Osteoblast (primary cell): ENCODE measurements around the gene C14orf119. TPM values are rescaled to one million over a fixed set of nuclear protein-coding genes. Genes with fewer than 3 reads are reported as not detected.

Source experiments
- DNase-seq: peaks from one replicate; pipeline ENCODE4 v3.0.0; 2011; ENCODE audit warnings: low spot score, mixed read lengths; ENCODE audit not compliant: insufficient read length; ENCODE audit errors: missing footprints
- H2AFZ ChIP-seq: 2 replicates; pipeline ENCODE4 v1.6.0; 2011; ENCODE audit warnings: mild to moderate bottlenecking, low read length
- H3K27ac ChIP-seq: 2 replicates; pipeline ENCODE4 v1.5.1; 2011; ENCODE audit warnings: mild to moderate bottlenecking, low read depth, low read length, moderate library complexity
- H3K27me3 ChIP-seq: 2 replicates; pipeline ENCODE4 v1.6.0; 2012; ENCODE audit warnings: mild to moderate bottlenecking, control low read depth, inconsistent platforms, low read length, moderate library complexity; ENCODE audit not compliant: insufficient read depth
- H3K36me3 ChIP-seq: 2 replicates; pipeline ENCODE4 v1.5.1; 2011; ENCODE audit warnings: mild to moderate bottlenecking, low read length, control low read depth, moderate library complexity; ENCODE audit not compliant: insufficient read depth
- H3K4me1 ChIP-seq: 2 replicates; pipeline ENCODE4 v1.5.1; 2011; ENCODE audit warnings: mild to moderate bottlenecking, low read length, control low read depth, moderate library complexity; ENCODE audit not compliant: insufficient read depth
- H3K4me2 ChIP-seq: 2 replicates; pipeline ENCODE4 v1.6.0; 2011; ENCODE audit warnings: mild to moderate bottlenecking, low read length; ENCODE audit not compliant: insufficient read depth
- H3K4me3 ChIP-seq: fragments of 200-600 bp; sonication (generic); 3 replicates; pipeline ENCODE4 v1.5.1; 2012; ENCODE audit warnings: mild to moderate bottlenecking, low read length, inconsistent platforms; ENCODE audit not compliant: insufficient read depth
- H3K79me2 ChIP-seq: 2 replicates; pipeline ENCODE4 v1.6.0; 2012; ENCODE audit warnings: mild to moderate bottlenecking, low read length, control low read depth, inconsistent platforms; ENCODE audit not compliant: insufficient read depth
- H3K9me3 ChIP-seq: 2 replicates; pipeline ENCODE4 v1.5.1; 2011; ENCODE audit warnings: low read depth, low read length, control low read depth
- H4K20me1 ChIP-seq: 2 replicates; pipeline ENCODE4 v1.6.0; 2012; ENCODE audit warnings: mild to moderate bottlenecking, low read length, control low read depth; ENCODE audit not compliant: insufficient read depth
- total RNA-seq: library from RNA; depleted of rRNA; stranded (reverse); fragments of >200 nt; gene quantifications from 2 replicates; pipeline ENCODE4 v1.2.3, GENCODE V29; 2012
- TF ChIP-seq, protein P1 (sequence below): IDR thresholded peaks from 2 replicates; pipeline ENCODE4 v1.5.1; 2011; ENCODE audit warnings: mild to moderate bottlenecking, low read depth, low read length, moderate library complexity; ENCODE audit errors: extremely low read depth

C14orf119 gene
- total RNA-seq, 1 donor: 43.1 TPM

DNA sequence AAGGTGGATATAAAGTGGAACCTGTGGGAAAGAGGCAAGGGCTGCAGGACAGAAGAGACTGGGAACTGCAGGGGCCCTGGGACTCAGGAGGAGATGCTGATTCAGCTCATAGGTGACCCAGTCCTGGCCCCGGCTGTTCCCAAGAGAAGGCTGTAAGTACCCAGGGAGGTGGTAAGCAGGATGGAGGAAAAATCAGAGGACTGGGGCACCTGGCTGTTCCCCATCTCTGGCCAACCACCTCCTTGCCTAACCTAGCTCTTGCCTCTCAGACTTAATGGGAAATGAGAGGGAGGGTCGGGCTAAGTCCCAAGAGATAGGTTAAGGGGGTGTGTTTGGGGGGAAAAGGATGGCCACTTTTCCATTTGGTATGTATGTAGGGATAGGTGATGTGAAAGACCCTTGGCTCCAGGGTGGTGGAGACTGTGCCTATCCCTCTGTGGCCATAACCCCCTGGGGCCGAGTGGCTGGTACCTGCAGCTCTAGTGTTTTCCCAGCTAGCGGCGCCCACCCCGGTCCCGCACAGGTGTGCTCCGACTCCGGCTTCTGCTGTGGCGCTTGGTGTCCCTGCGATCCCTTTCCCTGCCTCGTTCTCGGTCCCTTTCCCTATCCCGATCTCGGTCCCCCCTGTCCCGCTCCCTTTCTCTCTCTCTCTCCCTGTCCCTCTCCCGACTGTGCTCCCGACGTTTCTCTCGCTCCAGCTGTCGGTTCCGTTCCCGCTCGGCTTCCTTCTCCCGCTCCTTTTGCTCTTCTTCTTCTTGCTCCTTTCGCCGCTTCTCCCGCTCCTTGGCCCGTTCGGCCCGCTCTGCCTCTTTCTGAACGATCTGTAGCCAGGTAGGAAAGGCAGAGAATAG is 36.4 kb upstream of the C14orf119 start:
- TF ChIP-seq, protein P1, sequence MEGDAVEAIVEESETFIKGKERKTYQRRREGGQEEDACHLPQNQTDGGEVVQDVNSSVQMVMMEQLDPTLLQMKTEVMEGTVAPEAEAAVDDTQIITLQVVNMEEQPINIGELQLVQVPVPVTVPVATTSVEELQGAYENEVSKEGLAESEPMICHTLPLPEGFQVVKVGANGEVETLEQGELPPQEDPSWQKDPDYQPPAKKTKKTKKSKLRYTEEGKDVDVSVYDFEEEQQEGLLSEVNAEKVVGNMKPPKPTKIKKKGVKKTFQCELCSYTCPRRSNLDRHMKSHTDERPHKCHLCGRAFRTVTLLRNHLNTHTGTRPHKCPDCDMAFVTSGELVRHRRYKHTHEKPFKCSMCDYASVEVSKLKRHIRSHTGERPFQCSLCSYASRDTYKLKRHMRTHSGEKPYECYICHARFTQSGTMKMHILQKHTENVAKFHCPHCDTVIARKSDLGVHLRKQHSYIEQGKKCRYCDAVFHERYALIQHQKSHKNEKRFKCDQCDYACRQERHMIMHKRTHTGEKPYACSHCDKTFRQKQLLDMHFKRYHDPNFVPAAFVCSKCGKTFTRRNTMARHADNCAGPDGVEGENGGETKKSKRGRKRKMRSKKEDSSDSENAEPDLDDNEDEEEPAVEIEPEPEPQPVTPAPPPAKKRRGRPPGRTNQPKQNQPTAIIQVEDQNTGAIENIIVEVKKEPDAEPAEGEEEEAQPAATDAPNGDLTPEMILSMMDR: no peak
- Histone ChIP-seq H2AFZ (no peak overlapping the region), H4K20me1 (peaks cover 26% of the 10 kb centered on the region), H3K27me3 (no peaks in the 10 kb centered on the region), H3K9me3 (no peaks in the 10 kb centered on the region), H3K27ac (no peak overlapping the region), H3K4me1 (peaks cover 29% of the 10 kb centered on the region), H3K36me3 (peaks cover 47% of the 10 kb centered on the region), H3K4me2 (no peak overlapping the region), H3K4me3 (no peak overlapping the region), H3K79me2 (peaks cover 13% of the 10 kb centered on the region)
- peak; percentile 82 for DNase-seq

DNA sequence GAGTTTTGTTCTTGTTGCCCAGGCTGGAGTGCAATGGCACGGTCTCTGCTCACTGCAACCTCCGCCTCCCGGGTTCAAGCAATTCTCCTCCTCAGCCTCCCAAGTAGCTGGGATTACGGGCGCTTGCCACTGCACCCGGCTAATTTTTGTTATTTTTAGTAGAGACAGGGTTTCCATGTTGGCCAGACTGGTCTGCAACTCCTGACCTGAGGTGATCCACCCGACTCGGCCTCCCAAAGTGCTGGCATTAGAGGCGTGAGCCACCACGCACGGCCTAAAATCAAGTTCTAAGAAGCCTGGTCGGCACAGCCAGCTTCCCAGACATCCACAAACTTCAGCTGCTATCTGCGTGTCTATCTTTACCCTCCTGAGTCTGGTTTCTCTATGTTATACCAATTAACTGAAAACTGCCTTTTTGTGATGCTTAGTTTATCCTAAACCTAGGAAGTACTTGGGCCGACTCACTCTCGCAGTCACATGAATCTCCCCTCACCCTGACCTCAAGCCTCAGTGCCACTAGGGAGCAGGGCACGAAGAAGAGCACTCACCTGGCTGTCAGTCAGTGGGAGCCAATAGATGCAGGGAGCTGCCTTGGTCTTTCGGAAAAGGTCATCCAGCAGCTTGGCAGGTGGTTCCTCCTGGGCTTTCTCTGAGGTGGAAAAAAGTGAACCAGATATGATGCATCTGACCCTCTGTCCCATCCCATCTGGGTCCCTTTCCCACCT is 34.6 kb upstream of the C14orf119 start:
- no peaks in the 10 kb centered on the region for H3K27me3 ChIP-seq
- no peaks in the 10 kb centered on the region for H3K9me3 ChIP-seq
- no peak overlapping the region for H3K27ac ChIP-seq
- H3K4me1 ChIP-seq: peaks cover 29% of the 10 kb centered on the region
- H3K36me3 ChIP-seq: peaks cover 63% of the 10 kb centered on the region
- TF ChIP-seq, protein P1: no peak
- peaks cover 28% of the 10 kb centered on the region for H4K20me1 ChIP-seq
- H3K4me3 ChIP-seq: no peak overlapping the region
- H3K79me2 ChIP-seq: peaks cover 26% of the 10 kb centered on the region
- H3K4me2 ChIP-seq: no peak overlapping the region
- peak; percentile 46 for DNase-seq
- no peak overlapping the region for H2AFZ ChIP-seq

DNA sequence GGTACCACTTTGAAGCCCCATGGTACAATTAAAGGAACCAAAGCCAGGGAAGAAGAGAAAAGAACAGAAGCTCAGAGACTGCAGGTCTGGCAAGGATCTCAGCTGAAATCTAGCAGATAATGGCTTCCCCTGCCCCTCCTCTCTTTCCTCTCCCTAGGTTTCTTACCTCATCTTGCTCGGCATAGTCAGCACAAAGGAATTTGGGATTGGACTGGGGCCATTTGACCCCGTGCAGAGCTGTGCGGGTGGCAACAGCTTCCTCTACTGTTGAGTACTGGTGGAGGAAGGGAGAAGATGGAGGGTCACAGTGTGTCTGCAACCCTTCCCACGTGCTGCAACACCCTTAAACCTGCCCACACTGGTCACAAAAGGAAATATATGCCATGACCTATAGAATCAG is 33.3 kb upstream of the C14orf119 start:
- Histone ChIP-seq H3K36me3 (peaks cover 77% of the 10 kb centered on the region), H3K4me2 (peak overlapping the region; percentile 3), H4K20me1 (peaks cover 37% of the 10 kb centered on the region), H3K4me3 (no peak overlapping the region), H3K9me3 (no peaks in the 10 kb centered on the region), H3K79me2 (peaks cover 39% of the 10 kb centered on the region), H3K27ac (peak overlapping the region; percentile 52), H3K4me1 (peaks cover 21% of the 10 kb centered on the region), H2AFZ (no peak overlapping the region), H3K27me3 (no peaks in the 10 kb centered on the region)
- DNase-seq: peak; percentile 99
- TF ChIP-seq, protein P1: no peak

DNA sequence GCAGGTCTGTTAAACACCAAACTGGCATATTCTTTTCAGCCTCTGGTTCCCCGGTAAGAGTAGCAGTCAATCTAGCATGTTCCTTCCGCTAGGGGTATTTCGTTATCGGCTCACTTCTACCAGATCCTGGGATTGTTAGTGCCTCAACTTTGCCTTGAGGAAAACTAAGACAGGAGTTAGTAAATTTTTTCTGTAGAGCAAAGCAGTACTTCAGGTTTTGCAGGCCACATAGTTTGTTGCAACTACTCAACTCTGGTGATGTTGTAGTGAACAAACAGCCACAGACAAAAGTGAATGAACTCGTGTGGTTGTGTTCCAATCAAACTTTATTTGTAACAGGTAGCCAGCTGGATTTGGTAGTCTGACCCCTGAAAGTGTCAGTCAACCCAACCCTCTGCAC is 31.7 kb upstream of the C14orf119 start:
- Histone ChIP-seq H2AFZ (no peak overlapping the region), H3K9me3 (no peaks in the 10 kb centered on the region), H3K27ac (no peak overlapping the region), H4K20me1 (peaks cover 45% of the 10 kb centered on the region), H3K27me3 (no peaks in the 10 kb centered on the region), H3K36me3 (peaks cover 90% of the 10 kb centered on the region), H3K4me2 (no peak overlapping the region), H3K79me2 (peaks cover 54% of the 10 kb centered on the region), H3K4me3 (no peak overlapping the region), H3K4me1 (peaks cover 14% of the 10 kb centered on the region)
- TF ChIP-seq, protein P1: no peak
- no peak for DNase-seq
